HepG2 (cell line): Measurements from ENCODE around the gene ZFYVE27. TPM values are rescaled to one million over a fixed set of nuclear protein-coding genes. Genes with fewer than 3 reads are reported as not detected.

ENCODE experiments used
- AFF4 ChIP-seq: sonication (generic); formaldehyde crosslinking; IDR thresholded peaks from 2 replicates; pipeline ENCODE4 v1.4.0; 2020; ENCODE audit warnings: missing genetic modification reagents
- E2F2 ChIP-seq: sonication (generic); formaldehyde crosslinking; IDR thresholded peaks from 2 replicates; pipeline ENCODE4 v1.4.0; 2020; ENCODE audit warnings: missing genetic modification reagents, borderline replicate concordance
- FOXP1 ChIP-seq, 2 experiments: fragments of 450-650 bp in 1 of 2; IDR thresholded peaks; 2 replicates each; pipeline ENCODE4 v1.6.1; 2017 to 2018; ENCODE audit warnings: antibody characterized with exemption in 1 of 2
- MBNL3 ChIP-seq: fragments of 250-450 bp; sonication (Bioruptor Pico); conservative IDR thresholded peaks from 2 replicates; pipeline ENCODE4 v1.8.0; 2022; ENCODE audit warnings: mild to moderate bottlenecking, inconsistent platforms
- NFIC ChIP-seq: IDR thresholded peaks from 2 replicates; pipeline ENCODE4 v1.6.1; 2012; ENCODE audit warnings: mild to moderate bottlenecking, low read length, inconsistent platforms
- SRSF4 ChIP-seq: fragments of 200-400 bp; formaldehyde crosslinking; IDR thresholded peaks from one replicate; pipeline ENCODE4 v1.6.1; 2018; ENCODE audit warnings: mild to moderate bottlenecking, low read depth, low read length, moderate library complexity; ENCODE audit not compliant: poor library complexity, severe bottlenecking
- SRY ChIP-seq: sonication (generic); formaldehyde crosslinking; IDR thresholded peaks from 2 replicates; pipeline ENCODE4 v1.8.0; 2022; ENCODE audit warnings: mild to moderate bottlenecking, missing genetic modification reagents
- ZNF337 ChIP-seq: sonication (generic); formaldehyde crosslinking; IDR thresholded peaks from 2 replicates; pipeline ENCODE4 v1.5.1; 2020; ENCODE audit warnings: missing genetic modification reagents, low read depth, mild to moderate bottlenecking, borderline replicate concordance
- ZNF34 ChIP-seq: sonication (generic); formaldehyde crosslinking; IDR thresholded peaks from 2 replicates; pipeline ENCODE4 v1.4.0; 2020; ENCODE audit warnings: mild to moderate bottlenecking, missing genetic modification reagents, borderline replicate concordance
- ZNF512 ChIP-seq: sonication (generic); formaldehyde crosslinking; IDR thresholded peaks from 2 replicates; pipeline ENCODE4 v1.4.0; 2020; ENCODE audit warnings: mild to moderate bottlenecking, missing genetic modification reagents
- ZNF543 ChIP-seq: sonication (generic); formaldehyde crosslinking; IDR thresholded peaks from 2 replicates; pipeline ENCODE4 v1.4.0; 2020; ENCODE audit warnings: mild to moderate bottlenecking, missing genetic modification reagents
- ZNF567 ChIP-seq: sonication (generic); formaldehyde crosslinking; IDR thresholded peaks from 2 replicates; pipeline ENCODE4 v1.8.1; 2023; ENCODE audit warnings: mild to moderate bottlenecking, missing genetic modification reagents, borderline replicate concordance
- ZNF83 ChIP-seq: sonication (generic); formaldehyde crosslinking; IDR thresholded peaks from 2 replicates; pipeline ENCODE4 v1.4.0; 2020; ENCODE audit warnings: missing genetic modification reagents, mild to moderate bottlenecking, borderline replicate concordance
- ZSCAN21 ChIP-seq: sonication (generic); formaldehyde crosslinking; IDR thresholded peaks from 2 replicates; pipeline ENCODE4 v1.8.0; 2022; ENCODE audit warnings: mild to moderate bottlenecking, missing genetic modification reagents, moderate library complexity, borderline replicate concordance
- ZSCAN30 ChIP-seq: sonication (generic); formaldehyde crosslinking; IDR thresholded peaks from 2 replicates; pipeline ENCODE4 v1.5.0; 2020; ENCODE audit warnings: mild to moderate bottlenecking, missing genetic modification reagents
- polyA plus RNA-seq, 8 experiments: library from polyadenylated mRNA; depleted of rRNA in 3 of 8; stranded (reverse) in 7 of 8; unstranded in 1 of 8; fragments of >200 nt; fragmentation: Illumina TruSeq in 4 of 8; extraction: Trizol in 4 of 8; gene quantifications; 2 replicates each; pipeline versions ENCODE4 v1.2.1 to v1.2.3, GENCODE V29; 2011 to 2016; ENCODE audit warnings: low read depth in 4 of 8, missing spikeins in 1 of 8, mixed read lengths in 1 of 8; ENCODE audit not compliant: insufficient read depth in 1 of 8
- total RNA-seq, 5 experiments: library from RNA; depleted of rRNA; stranded (reverse); fragments of >200 nt; fragmentation: Illumina TruSeq; extraction: Trizol; gene quantifications; 2 replicates each; pipeline ENCODE4 v1.2.3, GENCODE V29; 2016; ENCODE audit warnings: low read depth in 1 of 5
- TF ChIP-seq, protein P1 (sequence below): IDR thresholded peaks from 2 replicates; pipeline ENCODE4 v1.6.1; 2016; ENCODE audit warnings: low read depth, borderline replicate concordance
- TF ChIP-seq, protein P2 (sequence below): sonication (generic); formaldehyde crosslinking; IDR thresholded peaks from 2 replicates; pipeline ENCODE4 v1.8.1; 2023; ENCODE audit warnings: mild to moderate bottlenecking, inconsistent platforms, moderate library complexity, missing genetic modification reagents, borderline replicate concordance

ZFYVE27 gene
- total and polyA plus RNA-seq, 2 of the 13 experiments (the other 11 are each of a cell fraction or from before 2014, with no cell fraction given), result 19.7 to 20.5 TPM

DNA sequence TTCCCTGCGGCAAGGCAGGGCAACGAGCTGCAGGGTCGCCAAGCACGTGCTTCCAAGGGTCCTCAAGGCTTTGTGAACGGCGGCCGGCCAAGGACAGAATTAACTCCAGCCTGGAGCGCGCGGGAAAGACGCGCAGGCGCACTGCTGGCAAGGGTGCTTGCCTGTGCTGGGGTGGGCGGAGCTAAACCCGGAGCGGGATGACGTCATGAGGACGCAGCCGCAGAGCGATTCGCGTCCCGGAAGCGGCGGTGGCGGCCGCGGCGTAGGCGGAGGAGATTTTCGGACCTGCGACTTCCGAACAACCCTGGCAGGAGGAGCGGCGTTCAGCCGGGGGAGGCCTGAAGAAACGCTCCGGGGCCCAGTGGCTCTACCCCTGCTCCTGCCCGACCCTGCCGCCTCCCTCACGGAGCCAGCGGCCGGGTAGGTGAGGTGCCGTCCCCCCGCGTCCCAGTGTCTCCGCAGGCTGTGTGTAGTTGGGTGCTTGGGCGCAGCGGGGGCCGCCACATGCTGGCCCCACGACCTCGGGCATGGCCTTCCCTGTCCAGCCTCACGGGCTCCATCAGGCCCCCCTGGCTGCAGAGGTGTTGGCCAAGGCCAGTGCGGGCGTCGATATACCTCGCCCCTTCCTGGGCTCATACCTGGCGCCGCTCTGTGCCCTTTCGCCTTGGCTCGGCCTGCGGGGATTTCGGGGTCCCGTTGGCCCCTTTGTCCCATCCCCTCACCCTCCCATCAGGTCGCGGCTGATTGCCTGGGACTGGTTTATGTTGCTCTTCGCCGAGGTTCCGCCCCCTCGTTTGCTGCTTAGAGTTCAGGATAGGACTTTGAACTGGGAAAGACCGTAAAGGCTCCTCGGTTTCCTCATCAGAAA lies at the start of gene ZFYVE27 (continued):
- TF ChIP-seq ZSCAN21 (CRISPR knock-in tag) (peak; percentile 98), MBNL3 (CRISPR knock-in tag) (no peak), ZNF34 (CRISPR knock-in tag) (no peak; the same call in 1 of the 2 replicates), ZNF543 (CRISPR knock-in tag) (peak; percentile 63; the same call in 1 of the 2 replicates), NFIC (no peak), AFF4 (CRISPR knock-in tag) (no peak; the same call in 1 of the 2 replicates), ZNF567 (CRISPR knock-in tag) (peak; percentile 94), ZNF83 (peak; percentile 92; the same call in 1 of the 2 replicates), ZSCAN30 (CRISPR knock-in tag) (peak; percentile 94; the same call in 1 of the 2 replicates), SRSF4 (no peak), ZNF512 (CRISPR knock-in tag) (0 out of 2 replicates have a peak, but pooled peaks have one; percentile 52), ZNF337 (CRISPR knock-in tag) (no peak), FOXP1 (IDR thresholded peaks at IDR 0.05) (no peak), FOXP1 (CRISPR knock-in tag; IDR thresholded peaks at IDR 0.05) (no peak), E2F2 (peak; percentile 78; the same call in 1 of the 2 replicates), SRY (CRISPR knock-in tag) (peak; percentile 99)
- TF ChIP-seq, protein P1, sequence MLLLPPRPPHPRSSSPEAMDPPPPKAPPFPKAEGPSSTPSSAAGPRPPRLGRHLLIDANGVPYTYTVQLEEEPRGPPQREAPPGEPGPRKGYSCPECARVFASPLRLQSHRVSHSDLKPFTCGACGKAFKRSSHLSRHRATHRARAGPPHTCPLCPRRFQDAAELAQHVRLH (CRISPR knock-in tag), result peak; percentile 98
- TF ChIP-seq, protein P2, sequence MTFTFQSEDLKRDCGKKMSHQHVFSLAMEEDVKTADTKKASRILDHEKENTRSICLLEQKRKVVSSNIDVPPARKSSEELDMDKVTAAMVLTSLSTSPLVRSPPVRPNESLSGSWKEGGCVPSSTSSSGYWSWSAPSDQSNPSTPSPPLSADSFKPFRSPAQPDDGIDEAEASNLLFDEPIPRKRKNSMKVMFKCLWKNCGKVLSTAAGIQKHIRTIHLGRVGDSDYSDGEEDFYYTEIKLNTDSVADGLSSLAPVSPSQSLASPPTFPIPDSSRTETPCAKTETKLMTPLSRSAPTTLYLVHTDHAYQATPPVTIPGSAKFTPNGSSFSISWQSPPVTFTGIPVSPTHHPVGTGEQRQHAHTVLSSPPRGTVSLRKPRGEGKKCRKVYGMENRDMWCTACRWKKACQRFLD (CRISPR knock-in tag), result peak; percentile 98
